ENCODE measurements around the gene OR14A2.
"Not testable (repeated sequence)": the region's sequence is repeated elsewhere in the genome, so short reads cannot be mapped to it uniquely, and the experiment has no call there.

OR14A2 gene

GRCh38 chr1:247748041-247748440, at the start of gene OR14A2:
OR14A2 (minus strand) TSS chr1:247748141.
- no peak for DNase-seq (ENCODE audit: low read depth, low spot score)

DNA sequence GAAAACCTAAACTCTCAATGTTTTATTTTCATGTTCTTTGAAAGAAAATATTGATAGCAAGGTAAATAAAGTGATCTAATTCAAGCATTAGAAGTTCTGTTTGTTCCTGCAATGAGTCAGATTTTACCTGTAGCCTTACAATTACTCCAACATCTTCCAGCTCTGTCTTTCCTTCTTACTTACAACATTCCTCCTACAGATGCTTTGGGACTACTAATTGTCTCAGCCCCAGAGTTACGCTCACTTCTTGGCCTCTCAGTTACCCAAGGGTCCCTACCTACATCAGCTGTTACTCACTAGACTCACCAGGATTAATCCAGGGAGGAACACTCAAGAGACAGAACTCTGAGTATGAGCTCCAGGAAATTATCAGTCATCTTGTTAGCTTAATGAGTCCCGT, 49.6 kb upstream of the OR14A2 start:
- DNase-seq (ENCODE audit: low read depth, low spot score), result no peak

- DNase-seq (ENCODE audit: low read depth, low spot score), result no peak
These were observed 21.7 kb upstream of the OR14A2 start for GRCh38 chr1:247769603-247770002.

GRCh38 chr1:247760456-247760855, 12.5 kb upstream of the OR14A2 start, which contains the start of gene OR1C1:
OR1C1 (minus strand) TSS chr1:247760556; CDS start chr1:247758406, 2,150 bp downstream.
- DNase-seq (ENCODE audit: low read depth, low spot score), result no peak

DNA sequence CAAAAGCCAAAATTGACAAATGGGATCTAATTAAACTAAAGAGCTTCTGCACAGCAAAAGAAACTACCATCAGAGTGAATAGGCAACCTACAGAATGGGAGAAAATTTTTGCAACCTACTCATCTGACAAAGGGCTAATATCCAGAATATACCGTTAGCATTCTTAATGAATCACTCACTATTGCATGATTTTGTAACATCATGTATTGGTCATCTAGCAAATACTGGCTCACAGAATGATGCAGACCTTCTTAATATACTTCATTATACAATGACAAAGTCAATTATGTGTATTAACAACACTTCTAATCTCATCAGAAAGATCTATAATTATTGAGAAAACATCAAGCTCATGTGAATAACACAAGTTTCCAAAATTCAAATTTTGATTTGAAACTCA, 6.4 kb upstream of the OR14A2 start:
- DNase-seq (ENCODE audit: low read depth, low spot score), result not testable (repeated sequence)

DNA sequence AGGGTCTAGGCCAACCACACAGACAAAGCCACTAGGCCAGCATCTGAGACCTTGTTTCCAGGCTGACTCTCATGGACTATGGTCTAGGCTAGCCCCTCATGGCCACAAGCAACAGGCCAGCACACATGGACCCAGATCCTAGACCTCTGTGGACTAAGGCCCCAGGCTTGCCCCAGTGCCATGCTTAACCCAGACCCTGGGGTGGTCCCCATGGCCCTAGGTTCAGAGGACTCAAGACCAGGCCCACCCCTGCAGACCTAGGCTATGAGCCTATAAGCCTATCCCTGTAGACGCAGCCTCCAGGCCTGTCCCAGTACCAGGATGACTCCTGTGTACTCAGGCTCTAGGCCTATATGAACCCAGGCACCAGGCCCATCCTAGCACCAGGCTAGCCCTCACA, 1.9 kb upstream of the OR14A2 start:
- DNase-seq (ENCODE audit: low read depth, low spot score), result no peak

DNA sequence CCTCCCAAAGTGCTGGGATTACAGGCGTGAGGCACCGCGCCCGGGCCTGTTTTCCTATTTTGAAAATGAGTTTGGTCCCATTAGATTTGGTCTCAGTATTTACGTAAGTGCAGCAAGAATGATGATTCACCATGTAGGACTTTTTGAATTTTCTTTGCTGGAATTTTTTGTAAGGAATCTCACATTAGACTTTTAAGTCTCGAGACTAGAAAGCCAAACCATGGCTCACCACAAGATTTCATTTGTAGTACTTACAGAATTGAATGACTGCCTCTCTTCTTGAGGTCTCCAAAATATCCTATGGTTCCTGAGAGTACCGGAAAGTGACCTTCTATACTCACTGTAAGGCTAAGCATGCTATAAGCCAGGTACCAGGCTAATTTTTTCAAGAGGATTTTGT, 325 bp downstream of the OR14A2 start:
- DNase-seq (ENCODE audit: low read depth, low spot score), result no peak

DNA sequence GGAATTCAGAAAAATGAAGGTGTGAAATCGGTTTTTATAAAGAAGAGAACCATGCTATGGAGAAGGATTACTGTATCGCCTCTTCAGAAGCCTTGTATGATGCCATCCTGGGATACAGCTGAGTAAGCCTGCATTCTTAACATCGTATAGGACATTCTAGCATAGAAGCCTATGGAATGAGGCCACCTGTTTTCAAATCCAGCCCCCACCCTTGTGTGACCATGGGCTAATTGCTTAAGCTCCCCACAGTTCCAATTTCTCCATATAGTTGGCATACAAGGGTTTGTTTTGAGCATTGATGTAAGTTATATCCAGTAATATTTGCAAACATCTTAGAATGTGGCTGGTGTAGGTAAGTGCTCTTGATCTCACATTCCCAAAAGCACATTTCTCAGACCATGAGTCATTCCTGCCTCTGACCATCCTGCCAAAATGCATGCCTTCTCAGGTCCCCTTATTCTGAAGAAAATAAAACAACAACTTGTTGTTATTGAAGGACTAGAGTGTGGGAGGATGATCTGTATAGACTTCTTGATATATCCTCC, 1.5 kb downstream of the OR14A2 start:
- DNase-seq (ENCODE audit: low read depth, low spot score), result no peak

DNA sequence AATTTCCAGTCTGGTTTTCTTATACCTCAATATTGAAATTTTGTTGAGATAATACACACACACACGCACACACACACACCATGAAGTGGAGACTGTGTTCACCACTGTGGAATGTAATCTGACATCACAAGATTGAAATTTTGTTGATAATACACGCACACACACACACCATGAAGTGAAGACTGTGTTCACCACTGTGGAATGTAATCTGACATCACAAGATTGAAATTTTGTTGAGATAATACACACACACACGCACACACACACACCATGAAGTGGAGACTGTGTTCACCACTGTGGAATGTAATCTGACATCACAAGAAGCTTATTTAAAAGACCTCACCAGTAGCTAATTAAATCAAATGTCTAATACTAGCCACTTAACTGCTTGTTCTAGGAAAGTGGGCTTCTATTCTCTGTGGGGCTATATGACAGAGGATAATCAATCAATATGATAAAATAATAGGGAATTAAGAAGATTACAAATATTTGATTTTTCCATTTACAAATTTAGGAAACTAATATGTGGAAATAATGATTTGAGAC, 5.7 kb downstream of the OR14A2 start:
- not testable (repeated sequence) for DNase-seq (ENCODE audit: low read depth, low spot score)

- no peak for DNase-seq (ENCODE audit: low read depth, low spot score)
These were observed 6.2 kb downstream of the OR14A2 start for GRCh38 chr1:247741756-247742155.

GRCh38 chr1:247740721-247741120, 7.2 kb downstream of the OR14A2 start:
- no peak for DNase-seq (ENCODE audit: low read depth, low spot score)

GRCh38 chr1:247738315-247738714, 9.6 kb downstream of the OR14A2 start, which contains the start of gene OR14K1:
OR14K1 (plus strand) TSS chr1:247738615; CDS start chr1:247738615, 0 bp downstream.
- no peak for DNase-seq (ENCODE audit: low read depth, low spot score)

GRCh38 chr1:247721222-247721621, 26.7 kb downstream of the OR14A2 start:
- no peak for DNase-seq (ENCODE audit: low read depth, low spot score)

GRCh38 chr1:247716546-247716945, 31.4 kb downstream of the OR14A2 start, which contains the start of gene OR6F1:
OR6F1 (minus strand) TSS chr1:247716646; CDS start chr1:247712755, 3,891 bp downstream.
- no peak for DNase-seq (ENCODE audit: low read depth, low spot score)

- no peak for DNase-seq (ENCODE audit: low read depth, low spot score)
These were observed 34.2 kb downstream of the OR14A2 start for GRCh38 chr1:247713753-247714152.

GRCh38 chr1:247710681-247711080, 37.3 kb downstream of the OR14A2 start:
- not testable (repeated sequence) for DNase-seq (ENCODE audit: low read depth, low spot score)

- DNase-seq (ENCODE audit: low read depth, low spot score), result no peak
These were observed 46.6 kb downstream of the OR14A2 start for GRCh38 chr1:247701338-247701737.

GRCh38 chr1:247681288-247681897, 66.5 kb downstream of the OR14A2 start:
- DNase-seq (ENCODE audit: low read depth, low spot score), result no peak

- no peak for DNase-seq (ENCODE audit: low read depth, low spot score)
These were observed 67.8 kb downstream of the OR14A2 start for GRCh38 chr1:247680171-247680570.

DNA sequence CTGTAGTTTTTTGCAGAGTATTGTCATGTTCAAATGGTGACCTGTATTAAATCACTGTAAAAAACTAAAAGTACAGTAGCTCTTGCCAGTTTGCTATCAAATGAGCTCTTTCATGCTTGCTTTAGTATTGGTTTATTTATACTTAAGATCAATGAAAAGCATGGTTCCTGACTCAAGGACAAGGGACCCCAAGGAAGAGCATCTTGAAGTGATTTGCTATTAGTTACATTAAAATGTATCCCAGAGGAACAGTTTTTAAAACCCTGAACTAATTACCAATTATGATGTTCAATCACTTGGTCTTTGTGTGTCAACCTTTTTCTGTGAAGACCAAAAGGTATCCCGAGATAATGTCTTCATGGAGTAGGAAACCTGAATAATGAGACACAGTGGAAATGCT, 68.3 kb downstream of the OR14A2 start, which contains the start of gene OR13G1:
OR13G1 (minus strand) TSS at position 101 of the 400 bp plus-strand sequence. CDS start 6,698 bp downstream, outside the sequence.
- no peak for DNase-seq (ENCODE audit: low read depth, low spot score)
